IMR-90 (cell line): ENCODE results near the gene LINGO1. TPM values are rescaled to one million over a fixed set of nuclear protein-coding genes. Genes with fewer than 3 reads are reported as not detected.

Experiments
- ATAC-seq: fragments of 200-7000 bp; cut with Tn5 transposase; 2 replicates; pipeline ENCODE4 v1.9.1; 2020; ENCODE audit warnings: low read depth, mild to moderate bottlenecking, moderate library complexity
- BruUV-seq: library from RNA; stranded (reverse); fragments of 400-500 nt; replicated peaks from 2 replicates; lab custom pipeline; 2021; lab: Mats Ljungman, UMichigan
- CTCF ChIA-PET: fragments of 300-600 bp; formaldehyde crosslinking; extraction: SDS; loops from one replicate; lab custom pipeline; 2021; ENCODE audit warnings: antibody characterized with exemption; lab: Yijun Ruan, JAX
- POLR2A ChIA-PET: fragments of 300-600 bp; sonication (Branson Sonifier 250); formaldehyde crosslinking; loops from one replicate; lab custom pipeline; 2022; ENCODE audit warnings: antibody characterized with exemption; ENCODE audit not compliant: unreplicated experiment; lab: Charles Lee
- DNase-seq: peaks from one replicate; pipeline ENCODE4 v3.0.0; 2013
- H2AFZ ChIP-seq: replicated peaks from 2 replicates; pipeline ENCODE3; 2013; ENCODE audit warnings: low read length, mild to moderate bottlenecking; ENCODE audit not compliant: poor library complexity
- H2AK5ac ChIP-seq: 2 replicates; pipeline ENCODE4 v1.6.1; 2013; ENCODE audit warnings: low read depth, low read length, inconsistent platforms
- H2AK9ac ChIP-seq: replicated peaks from 2 replicates; pipeline ENCODE3; 2013; ENCODE audit warnings: mild to moderate bottlenecking, low read depth, low read length, moderate library complexity; ENCODE audit not compliant: poor library complexity
- H2BK120ac ChIP-seq: 2 replicates; pipeline ENCODE4 v1.6.1; 2013; ENCODE audit warnings: low read depth, low read length, inconsistent platforms
- H2BK15ac ChIP-seq: 3 replicates; pipeline ENCODE4 v1.6.1; 2013; ENCODE audit warnings: low read depth, low read length, inconsistent platforms
- H2BK20ac ChIP-seq: 2 replicates; pipeline ENCODE4 v1.6.1; 2013; ENCODE audit warnings: low read depth, mild to moderate bottlenecking, inconsistent platforms, low read length, moderate library complexity
- H2BK5ac ChIP-seq: 2 replicates; pipeline ENCODE4 v1.6.1; 2013; ENCODE audit warnings: mild to moderate bottlenecking, low read depth, low read length, inconsistent platforms; ENCODE audit not compliant: poor library complexity, severe bottlenecking
- H3K14ac ChIP-seq: replicated peaks from 2 replicates; pipeline ENCODE4 v1.6.1; 2013; ENCODE audit warnings: low read depth, low read length, inconsistent platforms
- H3K18ac ChIP-seq: 2 replicates; pipeline ENCODE4 v1.6.1; 2013; ENCODE audit warnings: low read depth, low read length, control low read depth
- H3K23ac ChIP-seq: 2 replicates; pipeline ENCODE4 v1.6.1; 2013; ENCODE audit warnings: low read depth, low read length, inconsistent platforms
- H3K27ac ChIP-seq: 2 replicates; pipeline ENCODE4 v1.5.1; 2013; ENCODE audit warnings: mild to moderate bottlenecking, control low read depth, low read length; ENCODE audit not compliant: insufficient read depth
- H3K27me3 ChIP-seq: 2 replicates; pipeline ENCODE4 v1.6.1; 2013; ENCODE audit warnings: low read length; ENCODE audit not compliant: control insufficient read depth, insufficient read depth
- H3K36me3 ChIP-seq: 2 replicates; pipeline ENCODE4 v1.6.1; 2013; ENCODE audit warnings: low read length, mixed read lengths; ENCODE audit not compliant: control insufficient read depth, insufficient read depth
- H3K4ac ChIP-seq: 2 replicates; pipeline ENCODE4 v1.6.1; 2013; ENCODE audit warnings: low read depth, low read length, inconsistent platforms
- H3K4me1 ChIP-seq: 2 replicates; pipeline ENCODE4 v1.6.1; 2013; ENCODE audit warnings: low read length, mixed read lengths; ENCODE audit not compliant: control insufficient read depth, insufficient read depth
- H3K4me2 ChIP-seq: 2 replicates; pipeline ENCODE4 v1.6.1; 2013; ENCODE audit warnings: low read depth, mild to moderate bottlenecking, control low read depth, low read length, moderate library complexity
- H3K4me3 ChIP-seq: 2 replicates; pipeline ENCODE4 v1.5.1; 2013; ENCODE audit warnings: low read depth, mild to moderate bottlenecking, control low read depth, low read length, moderate library complexity; ENCODE audit not compliant: insufficient read depth
- H3K56ac ChIP-seq: 2 replicates; pipeline ENCODE4 v1.6.1; 2013; ENCODE audit warnings: low read length, inconsistent platforms; ENCODE audit not compliant: insufficient read depth; ENCODE audit errors: extremely low read depth
- H3K79me1 ChIP-seq, 2 experiments: 2 replicates each; pipeline ENCODE4 v1.6.1; 2013; ENCODE audit warnings: low read length in 2 of 2, inconsistent platforms in 1 of 2, low read depth in 1 of 2
- H3K9ac ChIP-seq: 2 replicates; pipeline ENCODE4 v1.6.1; 2013; ENCODE audit warnings: low read depth, low read length, control low read depth
- H3K9me1 ChIP-seq: 2 replicates; pipeline ENCODE4 v1.6.1; 2013; ENCODE audit warnings: low read length, inconsistent platforms; ENCODE audit not compliant: insufficient read depth
- H3K9me3 ChIP-seq: 2 replicates; pipeline ENCODE4 v1.6.1; 2013; ENCODE audit warnings: low read length; ENCODE audit not compliant: control insufficient read depth, insufficient read depth
- H4K20me1 ChIP-seq: 2 replicates; pipeline ENCODE4 v1.6.1; 2013; ENCODE audit warnings: low read length, inconsistent platforms; ENCODE audit not compliant: insufficient read depth
- H4K5ac ChIP-seq: 2 replicates; pipeline ENCODE4 v1.6.1; 2013; ENCODE audit warnings: mild to moderate bottlenecking, low read depth, low read length, control low read depth
- H4K8ac ChIP-seq, 2 experiments: 2 replicates each; pipeline ENCODE4 v1.6.1; 2013; ENCODE audit warnings: low read depth in 2 of 2, low read length in 2 of 2, control low read depth in 1 of 2, inconsistent platforms in 1 of 2
- H4K91ac ChIP-seq: 2 replicates; pipeline ENCODE4 v1.6.1; 2013; ENCODE audit warnings: low read depth, low read length, inconsistent platforms; ENCODE audit not compliant: insufficient read depth
- MAFK ChIP-seq: IDR thresholded peaks from 2 replicates; pipeline ENCODE4 v1.6.1; 2012; ENCODE audit warnings: low read depth, low read length, improper control_type of control experiment
- SMC3 ChIP-seq: fragments of 150-350 bp; IDR thresholded peaks from 2 replicates; pipeline ENCODE4 v1.6.1; 2016; ENCODE audit warnings: low read depth, mild to moderate bottlenecking, antibody characterized with exemption, low read length, moderate library complexity
- WGBS, 2 experiments: methylation state at CpG; one replicate each; pipeline versions ENCODE4 v1.1.5 to v1.1.7; 2013; ENCODE audit warnings: missing lambda C conversion rate in 2 of 2; ENCODE audit not compliant: insufficient read length in 1 of 2; ENCODE audit errors: extremely low coverage in 2 of 2; 5-methylcytosine and 5-hydroxymethylcytosine counted together
- dilution Hi-C: fragments of 300-500 bp; cut with HindIII; formaldehyde crosslinking; loops from one replicate; pipeline ENCODE4 v1.14.3; 2018; ENCODE audit warnings: low sequenced_read_pairs; ENCODE audit not compliant: unreplicated experiment
- in situ Hi-C: fragments of 300-500 bp; cut with MboI; formaldehyde crosslinking; loops from 3 replicates; pipeline ENCODE4 v1.14.3; 2019; ENCODE audit warnings: low sequenced_read_pairs, inconsistent platforms, mixed read lengths
- intact Hi-C: fragments of 100-400 bp; cut with micrococcal nuclease; formaldehyde crosslinking; loops from 2 replicates; pipeline ENCODE4 v1.10.0; 2022
- polyA plus RNA-seq, 3 experiments: library from polyadenylated mRNA; depleted of rRNA; stranded (reverse); fragments of >200 nt; gene quantifications; 2 replicates each; pipeline ENCODE4 v1.2.3, GENCODE V29; 2012; ENCODE audit warnings: low replicate concordance in 1 of 3
- total RNA-seq: library from RNA; depleted of rRNA; stranded (reverse); fragments of >200 nt; gene quantifications from 2 replicates; pipeline ENCODE4 v1.2.3, GENCODE V29; 2012

The LINGO1 gene
- total and polyA plus RNA-seq, 2 of the 4 experiments (the other 2 are of a cell fraction): 0.05 TPM; not detected in 1

GRCh38 chr15:77588126-77588525 lies 44.6 kb downstream of the LINGO1 start:
- Histone ChIP-seq H3K4me2 (no peak overlapping the region), H2AK9ac (no peak overlapping the region), H3K27ac (no peak overlapping the region), H3K36me3 (no peaks in the 10 kb centered on the region), H3K23ac (no peak overlapping the region), H3K79me1 (no peaks in the 10 kb centered on the region), H2AFZ (no peak overlapping the region), H3K4me3 (no peak overlapping the region), H4K20me1 (no peaks in the 10 kb centered on the region; the same call in 1 of the 2 replicates), H2BK15ac (no peak overlapping the region), H2BK20ac (no peak overlapping the region), H3K9me3 (no peaks in the 10 kb centered on the region), H2BK120ac (no peak overlapping the region), H2BK5ac (no peak overlapping the region), H3K18ac (no peak overlapping the region), H3K27me3 (peaks cover 69% of the 10 kb centered on the region), H3K4ac (no peak overlapping the region), H3K9ac (no peak overlapping the region), H4K91ac (no peak overlapping the region), H3K4me1 (no peaks in the 10 kb centered on the region), H3K56ac (no peak overlapping the region), H4K5ac (no peak overlapping the region), H4K8ac (no peak overlapping the region), H3K9me1 (no peaks in the 10 kb centered on the region), H2AK5ac (no peak overlapping the region), H3K14ac (no peak overlapping the region)
- no peak for ATAC-seq
- intact Hi-C loops: no loop called here
- BruUV-seq: no TSS peak
- in situ Hi-C loops: no loop called here
- ChIA-PET CTCF (no interaction called here), POLR2A (no interaction called here)
- 82% methylated on average over 2 of the region's 12 CpGs; no CpG with 5 or more reads in 1 of the 2 experiments for WGBS, 2 experiments
- TF ChIP-seq SMC3 (no peak), MAFK (no peak)
- dilution Hi-C loops: no loop called here
- DNase-seq: no peak
